Fibroblast of lung (primary cell): ENCODE results near the gene TAGAP. TPM values are rescaled to one million over a fixed set of nuclear protein-coding genes. Genes with fewer than 3 reads are reported as not detected.

Source experiments
- DNase-seq, 2 donors: peaks; one replicate each; pipeline versions ENCODE4 v3.0.0 to v3.0.0-alpha.2; 2010; ENCODE audit warnings: low read depth in 2 of 2
- H2AFZ ChIP-seq: 2 replicates; pipeline ENCODE4 v1.5.1; 2012; ENCODE audit warnings: low read length, control low read depth, inconsistent platforms
- H3K27ac ChIP-seq: 2 replicates; pipeline ENCODE4 v1.5.1; 2011; ENCODE audit warnings: low read length, control low read depth; ENCODE audit not compliant: insufficient read depth
- H3K27me3 ChIP-seq: 2 replicates; pipeline ENCODE4 v1.5.1; 2011; ENCODE audit warnings: mild to moderate bottlenecking, low read length; ENCODE audit not compliant: control insufficient read depth, insufficient read depth
- H3K36me3 ChIP-seq: 2 replicates; pipeline ENCODE4 v1.5.1; 2011; ENCODE audit warnings: low read length; ENCODE audit not compliant: control insufficient read depth, insufficient read depth
- H3K4me1 ChIP-seq: 2 replicates; pipeline ENCODE4 v1.5.1; 2011; ENCODE audit warnings: low read length; ENCODE audit not compliant: control insufficient read depth, insufficient read depth; ENCODE audit errors: extremely low read depth
- H3K4me2 ChIP-seq: 2 replicates; pipeline ENCODE4 v1.5.1; 2011; ENCODE audit warnings: low read length, control low read depth; ENCODE audit not compliant: insufficient read depth; ENCODE audit errors: extremely low read depth
- H3K4me3 ChIP-seq, 4 experiments: fragments of 200-600 bp in 1 of 4; sonication (generic) in 1 of 4; replicated peaks in 1 of 4; 2 replicates each; pipeline ENCODE4 v1.5.1; 2011 to 2016; ENCODE audit warnings: low read length in 4 of 4, low read depth in 3 of 4, mild to moderate bottlenecking in 3 of 4, control low read depth in 2 of 4, inconsistent platforms in 1 of 4, mixed read lengths in 1 of 4; ENCODE audit not compliant: insufficient read depth in 1 of 4; ENCODE audit errors: control extremely low read depth in 1 of 4
- H3K79me2 ChIP-seq: 2 replicates; pipeline ENCODE4 v1.5.1; 2012; ENCODE audit warnings: mild to moderate bottlenecking, low read length, inconsistent platforms; ENCODE audit not compliant: control insufficient read depth, insufficient read depth
- H3K9ac ChIP-seq: 2 replicates; pipeline ENCODE4 v1.5.1; 2011; ENCODE audit warnings: mild to moderate bottlenecking, low read length, control low read depth; ENCODE audit not compliant: insufficient read depth
- H3K9me3 ChIP-seq: 2 replicates; pipeline ENCODE4 v1.5.1; 2012; ENCODE audit warnings: low read depth, low read length; ENCODE audit not compliant: control insufficient read depth, insufficient read depth
- H4K20me1 ChIP-seq: 2 replicates; pipeline ENCODE4 v1.5.1; 2011; ENCODE audit warnings: low read length; ENCODE audit not compliant: control insufficient read depth, insufficient read depth; ENCODE audit errors: extremely low read depth
- CTCF ChIP-seq, 2 donors: IDR thresholded peaks in 1 of 2; conservative IDR thresholded peaks in 1 of 2; 1 replicate in 1 of 2; 2 replicates in 1 of 2; pipeline ENCODE4 v1.5.1; 2011 to 2012; ENCODE audit warnings: low read length in 2 of 2, control low read depth in 1 of 2, inconsistent platforms in 1 of 2, low read depth in 1 of 2, mild to moderate bottlenecking in 1 of 2
- EZH2 ChIP-seq: IDR thresholded peaks from 2 replicates; pipeline ENCODE4 v1.5.1; 2012; ENCODE audit warnings: low read length, control low read depth, mild to moderate bottlenecking; ENCODE audit errors: missing control alignments
- polyA plus RNA-seq, 2 donors: library from polyadenylated mRNA; depleted of rRNA in 1 of 2; stranded (reverse) in 1 of 2; unstranded in 1 of 2; fragments of >200 nt; gene quantifications; 2 replicates each; pipeline ENCODE4 v1.2.1, GENCODE V29; 2011 to 2012; ENCODE audit warnings: missing spikeins in 1 of 2
- total RNA-seq: library from RNA; depleted of rRNA; stranded (reverse); fragments of >200 nt; gene quantifications from 2 replicates; pipeline ENCODE4 v1.2.1, GENCODE V29; 2014

The TAGAP gene
- total and polyA plus RNA-seq, 2 donors (not counting 1 experiment from before 2014, with no cell fraction given): not detected

- Histone ChIP-seq H3K27ac (no peak overlapping the region), H3K4me1 (no peaks in the 10 kb centered on the region), H3K4me2 (no peak overlapping the region), H4K20me1 (no peaks in the 10 kb centered on the region), H3K79me2 (no peaks in the 10 kb centered on the region), H3K9me3 (no peaks in the 10 kb centered on the region), H3K27me3 (peaks cover 2% of the 10 kb centered on the region), H3K9ac (no peak overlapping the region), H2AFZ (no peak overlapping the region), H3K4me3 (no peak overlapping the region), H3K36me3 (no peaks in the 10 kb centered on the region)
- TF ChIP-seq CTCF (conservative IDR thresholded peaks at IDR 0.05 in 1 of 2, IDR thresholded peaks at IDR 0.05 in 1 of 2; ENCODE audit: low read depth in 1 of 2, low read length in 2 of 2) (no peak), EZH2 (no peak)
- no peak for DNase-seq
Measured at GRCh38 chr6:159065759-159066329, 21.1 kb upstream of the TAGAP start.

- Histone ChIP-seq H3K4me1 (no peaks in the 10 kb centered on the region), H3K79me2 (no peaks in the 10 kb centered on the region), H3K27ac (no peak overlapping the region), H3K9me3 (no peaks in the 10 kb centered on the region), H3K36me3 (no peaks in the 10 kb centered on the region), H3K4me2 (no peak overlapping the region), H3K9ac (no peak overlapping the region), H3K27me3 (peaks cover 2% of the 10 kb centered on the region), H3K4me3 (no peak overlapping the region), H2AFZ (no peak overlapping the region), H4K20me1 (no peaks in the 10 kb centered on the region)
- TF ChIP-seq EZH2 (no peak), CTCF (conservative IDR thresholded peaks at IDR 0.05 in 1 of 2, IDR thresholded peaks at IDR 0.05 in 1 of 2; ENCODE audit: low read depth in 1 of 2, low read length in 2 of 2) (no peak)
- no peak for DNase-seq
Measured at GRCh38 chr6:159065091-159065490, 20.3 kb upstream of the TAGAP start.

GRCh38 chr6:159064477-159064876, 19.7 kb upstream of the TAGAP start:
- Histone ChIP-seq H3K4me2 (no peak overlapping the region), H3K9ac (no peak overlapping the region), H3K4me3 (no peak overlapping the region), H3K79me2 (no peaks in the 10 kb centered on the region), H3K9me3 (no peaks in the 10 kb centered on the region), H3K4me1 (no peaks in the 10 kb centered on the region), H3K27ac (no peak overlapping the region), H3K27me3 (peaks cover 2% of the 10 kb centered on the region), H4K20me1 (no peaks in the 10 kb centered on the region), H3K36me3 (no peaks in the 10 kb centered on the region), H2AFZ (no peak overlapping the region)
- no peak for DNase-seq
- TF ChIP-seq EZH2 (no peak), CTCF (conservative IDR thresholded peaks at IDR 0.05 in 1 of 2, IDR thresholded peaks at IDR 0.05 in 1 of 2; ENCODE audit: low read depth in 1 of 2, low read length in 2 of 2) (no peak)
